ENCODE data around the gene NHLH2.

Gene NHLH2

DNA sequence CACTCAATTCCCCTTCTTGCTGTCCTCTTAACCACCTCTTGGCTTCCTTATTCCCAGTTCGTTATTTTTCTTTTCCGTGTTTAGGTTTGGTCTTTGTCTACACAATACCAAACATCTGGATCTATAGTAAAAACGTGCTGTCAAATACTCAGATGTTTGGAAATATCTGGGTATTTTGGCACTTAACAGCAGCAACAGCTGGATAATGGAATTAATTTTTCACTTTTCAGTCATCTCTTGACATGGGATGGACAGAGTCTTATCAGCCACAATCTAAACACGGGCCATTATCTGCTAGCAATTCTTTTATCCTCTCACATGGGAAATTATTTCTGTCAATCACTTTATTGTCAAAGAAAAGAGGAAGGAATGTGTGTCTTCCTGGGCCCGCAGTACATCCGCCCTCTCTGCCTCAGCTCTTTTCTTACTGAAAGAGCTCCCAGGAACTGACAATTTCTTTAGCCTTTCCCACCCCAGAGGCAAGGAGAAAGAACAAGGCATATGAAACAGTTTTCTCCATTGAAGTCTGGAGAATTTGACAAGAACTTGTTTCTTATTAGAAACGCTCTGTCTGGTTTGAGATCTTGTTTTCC, 13.4 kb downstream of the NHLH2 start:
- Mint-ChIP-seq H3K36me3 (no peaks in the 10 kb centered on the region), H3K27ac (no peak overlapping the region), H3K4me1 (peaks cover 10% of the 10 kb centered on the region), H3K4me3 (no peak overlapping the region), H3K9me3 (no peaks in the 10 kb centered on the region)
- ATAC-seq (no peak), DNase-seq (ENCODE audit: low spot score in 2 of 2) (no peak)

DNA sequence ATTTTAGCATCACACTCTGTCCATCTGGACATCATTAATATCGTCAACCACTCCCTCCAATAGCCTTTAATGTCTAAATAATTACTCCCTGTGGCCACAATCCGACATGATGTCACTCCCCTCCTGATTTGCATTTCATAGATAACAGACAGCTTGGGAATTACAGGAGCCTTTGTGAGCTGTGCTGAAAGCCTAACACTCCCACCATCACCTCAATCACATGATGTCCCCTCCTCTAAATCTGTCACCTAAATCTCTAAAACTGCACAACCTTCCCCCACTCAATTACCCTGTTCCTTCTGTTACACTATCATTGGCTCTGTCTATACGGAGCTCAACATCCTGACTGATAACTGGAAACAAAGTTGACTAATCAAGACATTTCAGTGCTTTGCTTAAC, 14.3 kb downstream of the NHLH2 start:
- no peaks in the 10 kb centered on the region for H3K9me3 Mint-ChIP-seq
- H3K27ac Mint-ChIP-seq: no peak overlapping the region
- no peak overlapping the region for H3K4me3 Mint-ChIP-seq
- H3K4me1 Mint-ChIP-seq: peaks cover 10% of the 10 kb centered on the region
- ATAC-seq (no peak), DNase-seq (ENCODE audit: low spot score in 2 of 2) (no peak)
- no peaks in the 10 kb centered on the region for H3K36me3 Mint-ChIP-seq

DNA sequence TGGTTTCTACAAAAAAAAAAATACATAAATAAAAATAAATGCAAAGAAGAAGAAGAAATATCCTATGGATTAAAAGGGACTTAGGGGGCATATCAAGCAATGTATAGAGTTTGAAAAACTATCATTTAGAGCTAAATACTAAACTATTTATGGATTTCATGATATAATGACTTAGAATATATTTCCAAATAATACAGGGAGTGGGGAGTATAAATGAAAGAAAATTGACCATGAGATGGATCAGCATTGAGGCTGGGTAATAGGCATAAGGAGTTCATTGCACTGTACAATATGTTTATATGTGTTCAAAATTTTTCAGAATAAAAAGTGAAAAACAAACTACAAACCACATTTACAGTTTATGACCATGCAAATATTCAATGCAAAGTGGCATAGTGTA, 18.8 kb downstream of the NHLH2 start:
- H3K9me3 Mint-ChIP-seq: no peaks in the 10 kb centered on the region
- no peaks in the 10 kb centered on the region for H3K36me3 Mint-ChIP-seq
- H3K4me1 Mint-ChIP-seq: no peaks in the 10 kb centered on the region
- ATAC-seq: no peak
- H3K4me3 Mint-ChIP-seq: no peak overlapping the region
- no peak overlapping the region for H3K27ac Mint-ChIP-seq
- no peak for DNase-seq (ENCODE audit: low spot score in 2 of 2)

DNA sequence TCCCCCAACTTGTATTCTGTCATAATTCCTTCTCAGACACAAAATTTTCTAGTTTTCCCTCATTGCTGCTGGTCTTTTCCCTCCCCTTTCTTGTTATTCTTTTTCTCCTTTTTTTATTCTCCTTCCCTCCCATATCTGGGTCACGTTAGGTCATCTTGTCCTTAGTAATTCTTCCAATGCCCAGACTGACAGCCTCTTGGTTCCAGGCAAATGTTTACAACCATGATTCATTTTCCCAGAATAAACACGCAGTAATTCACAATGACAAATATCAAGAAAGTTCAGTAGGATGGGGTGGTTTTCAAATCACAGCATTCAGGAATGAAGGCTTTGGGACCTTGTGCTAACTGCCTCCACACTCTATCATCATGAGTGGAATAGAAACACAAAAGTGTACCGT, 25.2 kb downstream of the NHLH2 start:
- Mint-ChIP-seq H3K4me3 (no peak overlapping the region), H3K27ac (no peak overlapping the region)

DNA sequence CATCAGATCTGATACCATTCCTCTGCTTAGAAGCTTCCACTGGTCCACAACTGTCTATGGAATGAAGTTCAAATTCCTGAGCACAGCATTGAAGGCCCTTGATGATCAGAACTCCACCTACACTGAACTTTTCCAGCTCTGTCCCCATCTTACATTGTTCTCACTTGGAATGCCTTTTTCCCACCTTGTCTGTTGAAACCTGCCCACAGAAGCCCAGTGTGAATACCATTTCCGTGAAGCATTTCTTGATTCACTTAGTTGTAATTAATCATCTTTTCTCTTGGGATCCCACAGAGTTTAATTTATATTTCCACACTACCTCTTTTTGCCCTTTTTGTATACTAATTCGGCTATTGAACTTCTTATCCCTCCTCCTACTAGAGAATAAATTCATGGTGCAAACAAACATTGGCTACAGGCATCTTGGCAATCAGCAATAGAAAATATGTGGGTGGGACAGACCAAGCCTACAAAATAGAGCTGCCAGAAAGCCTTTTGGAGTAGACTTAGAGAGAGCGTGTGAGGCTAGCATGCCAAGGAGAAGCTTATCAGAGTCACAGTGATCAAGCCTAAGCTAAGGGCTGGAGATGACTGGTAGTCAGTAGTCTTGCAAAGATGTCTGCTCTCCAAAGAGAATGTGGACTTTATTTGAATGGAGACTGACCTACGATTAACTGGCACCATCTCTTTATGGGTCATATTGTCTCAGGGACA, 26.1 kb downstream of the NHLH2 start:
- no peaks in the 10 kb centered on the region for H3K9me3 Mint-ChIP-seq
- no peaks in the 10 kb centered on the region for H3K4me1 Mint-ChIP-seq
- no peaks in the 10 kb centered on the region for H3K36me3 Mint-ChIP-seq
- no peak overlapping the region for H3K27ac Mint-ChIP-seq
- ATAC-seq: no peak
- H3K4me3 Mint-ChIP-seq: no peak overlapping the region
- no peak for DNase-seq (ENCODE audit: low spot score in 2 of 2)

More for the DNA sequence above, 25.2 kb downstream of the NHLH2 start:
- H3K36me3 Mint-ChIP-seq: no peaks in the 10 kb centered on the region
- DNase-seq (ENCODE audit: low spot score in 2 of 2) (no peak), ATAC-seq (no peak)
- no peaks in the 10 kb centered on the region for H3K9me3 Mint-ChIP-seq
- no peaks in the 10 kb centered on the region for H3K4me1 Mint-ChIP-seq

GRCh38 chr1:115813727-115814126, 27.2 kb downstream of the NHLH2 start:
- no peak overlapping the region for H3K4me3 Mint-ChIP-seq
- no peaks in the 10 kb centered on the region for H3K4me1 Mint-ChIP-seq
- H3K36me3 Mint-ChIP-seq: no peaks in the 10 kb centered on the region
- no peak for DNase-seq (ENCODE audit: low spot score in 2 of 2)
- no peak for ATAC-seq
- H3K9me3 Mint-ChIP-seq: no peaks in the 10 kb centered on the region
- H3K27ac Mint-ChIP-seq: no peak overlapping the region

DNA sequence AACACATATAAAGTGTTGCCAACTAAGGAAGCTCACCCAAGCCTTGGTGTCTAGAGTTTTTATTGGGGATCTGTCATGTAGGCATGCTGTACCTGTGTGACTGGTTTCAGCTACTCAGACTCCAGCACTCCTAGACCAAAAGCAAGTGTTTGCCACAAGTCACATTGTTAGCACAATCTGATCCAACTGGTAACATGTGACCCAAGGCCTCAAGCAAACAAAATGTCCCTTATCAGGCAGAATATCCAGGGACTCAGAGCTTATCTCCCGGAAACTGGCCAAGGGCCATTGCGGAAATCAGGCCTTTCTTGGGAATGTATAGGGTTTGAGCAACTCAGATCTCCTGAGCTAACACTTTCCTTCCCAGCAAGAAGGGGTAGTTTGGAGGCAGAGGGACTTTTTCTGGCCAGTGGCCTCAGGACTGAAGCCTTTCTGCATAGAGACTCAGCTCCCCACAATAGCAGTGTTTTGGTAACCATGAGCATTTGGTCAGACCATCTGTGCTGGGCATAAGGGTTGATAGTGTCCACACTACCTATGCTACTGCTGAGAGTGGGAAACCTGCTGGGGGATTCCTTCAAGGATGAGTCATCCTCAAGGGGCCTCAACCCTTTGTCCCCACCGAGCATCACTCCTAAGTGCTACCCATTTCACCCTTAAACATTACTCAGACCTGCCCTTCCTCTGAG, 29.6 kb downstream of the NHLH2 start:
- Mint-ChIP-seq H3K27ac (no peak overlapping the region), H3K36me3 (no peaks in the 10 kb centered on the region)
- ATAC-seq: no peak

DNA sequence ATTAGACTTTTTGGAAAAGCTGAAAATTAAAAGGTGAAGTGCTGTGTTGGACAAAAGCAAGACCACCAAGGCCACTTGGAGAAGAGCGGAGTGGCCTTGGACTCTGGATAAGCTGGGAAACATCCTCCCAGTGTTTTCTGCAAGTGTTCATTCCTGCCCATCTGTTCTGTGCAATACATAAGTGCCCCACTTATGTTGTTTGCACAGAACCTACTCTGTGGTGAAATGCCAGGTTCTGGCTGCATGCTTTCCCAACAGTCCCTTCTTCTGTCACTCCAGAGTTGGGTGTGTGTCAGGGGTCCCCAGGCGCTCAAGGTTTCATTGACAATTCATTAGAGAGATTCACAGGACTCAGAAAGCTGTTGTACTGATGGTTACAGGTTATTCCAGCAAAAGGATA, 30.3 kb downstream of the NHLH2 start:
- DNase-seq (ENCODE audit: low spot score in 2 of 2) (no peak), ATAC-seq (no peak)
- Mint-ChIP-seq H3K4me1 (no peaks in the 10 kb centered on the region), H3K4me3 (no peak overlapping the region), H3K27ac (no peak overlapping the region), H3K36me3 (no peaks in the 10 kb centered on the region), H3K9me3 (no peaks in the 10 kb centered on the region)

More for the DNA sequence above, 29.6 kb downstream of the NHLH2 start:
- no peak for DNase-seq (ENCODE audit: low spot score in 2 of 2)
- H3K4me3 Mint-ChIP-seq: no peak overlapping the region
- no peaks in the 10 kb centered on the region for H3K9me3 Mint-ChIP-seq
- H3K4me1 Mint-ChIP-seq: no peaks in the 10 kb centered on the region

GRCh38 chr1:115809847-115810246, 31.1 kb downstream of the NHLH2 start:
- no peak for DNase-seq (ENCODE audit: low spot score in 2 of 2)
- Mint-ChIP-seq H3K4me3 (no peak overlapping the region), H3K36me3 (no peaks in the 10 kb centered on the region), H3K27ac (no peak overlapping the region), H3K9me3 (no peaks in the 10 kb centered on the region), H3K4me1 (no peaks in the 10 kb centered on the region)
- no peak for ATAC-seq

DNA sequence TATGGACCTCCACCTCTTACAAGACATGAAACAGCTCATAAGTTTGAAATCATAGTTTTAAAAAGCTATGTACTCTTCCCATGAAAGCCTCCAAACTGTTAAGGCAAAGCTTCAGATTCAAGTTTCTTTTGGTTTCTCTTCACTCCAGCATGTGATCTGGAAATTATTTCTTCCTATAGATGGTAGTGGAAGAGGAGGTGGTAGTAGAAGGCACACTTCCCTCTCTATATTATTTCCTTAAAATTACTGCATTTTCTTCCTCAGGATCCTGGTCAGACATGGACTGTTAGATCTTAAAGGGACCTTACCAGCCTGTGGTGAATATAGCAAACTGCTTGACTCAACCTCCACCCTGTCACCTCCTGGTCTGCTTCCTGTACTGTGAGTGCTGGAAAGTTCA, 31.9 kb downstream of the NHLH2 start:
- H3K4me3 Mint-ChIP-seq: no peak overlapping the region
- no peak overlapping the region for H3K27ac Mint-ChIP-seq
- H3K9me3 Mint-ChIP-seq: no peaks in the 10 kb centered on the region
- ATAC-seq: no peak
- DNase-seq (ENCODE audit: low spot score in 2 of 2): no peak
- no peaks in the 10 kb centered on the region for H3K36me3 Mint-ChIP-seq
- H3K4me1 Mint-ChIP-seq: no peaks in the 10 kb centered on the region

DNA sequence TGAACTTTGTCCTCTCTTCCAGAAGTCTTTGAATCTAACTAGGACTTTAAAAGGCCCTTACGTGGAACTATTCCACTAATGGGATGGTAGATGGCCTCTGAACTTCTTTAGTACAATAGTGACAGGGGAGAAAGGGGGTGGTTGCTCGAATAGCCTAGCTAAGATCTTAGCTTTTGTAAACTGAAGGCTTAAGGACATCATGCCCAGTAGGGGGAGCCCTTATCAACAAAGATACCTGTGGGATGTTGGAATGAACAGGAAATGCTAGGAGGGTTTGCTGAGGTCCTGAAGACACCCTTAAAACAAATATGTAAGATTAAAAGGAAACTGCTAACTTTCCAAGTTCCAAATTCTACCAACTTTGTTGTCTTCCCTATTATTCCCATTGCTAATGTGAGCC, 33.2 kb downstream of the NHLH2 start:
- Mint-ChIP-seq H3K36me3 (no peaks in the 10 kb centered on the region), H3K4me1 (no peaks in the 10 kb centered on the region), H3K4me3 (no peak overlapping the region), H3K9me3 (no peaks in the 10 kb centered on the region), H3K27ac (no peak overlapping the region)
- DNase-seq (ENCODE audit: low spot score in 2 of 2): peak in 1 of 2 donors; percentile 27
- peak; percentile 56 for ATAC-seq

DNA sequence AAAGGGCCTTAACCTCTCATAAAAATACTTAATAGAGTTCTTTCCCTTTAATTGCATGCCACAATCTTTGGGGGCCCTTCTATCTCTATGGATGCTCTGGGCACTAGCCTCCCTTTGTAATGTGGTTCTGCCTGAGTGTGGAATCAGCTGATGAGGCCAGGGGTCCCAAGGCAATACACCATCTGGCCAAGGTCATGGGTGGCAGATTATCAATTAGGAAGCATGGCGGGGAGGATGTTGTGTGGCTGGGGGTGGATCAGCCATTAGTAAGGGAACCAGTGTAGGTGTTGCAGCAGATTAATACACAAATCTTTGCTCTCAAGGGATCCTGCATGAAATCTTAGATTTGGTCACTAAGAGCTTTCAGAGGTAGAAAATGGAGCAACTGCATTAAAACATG, 35.3 kb downstream of the NHLH2 start:
- DNase-seq (ENCODE audit: low spot score in 2 of 2) (no peak), ATAC-seq (no peak)
- H3K36me3 Mint-ChIP-seq: no peaks in the 10 kb centered on the region
- H3K4me1 Mint-ChIP-seq: no peaks in the 10 kb centered on the region
- no peaks in the 10 kb centered on the region for H3K9me3 Mint-ChIP-seq
- H3K4me3 Mint-ChIP-seq: no peak overlapping the region
- H3K27ac Mint-ChIP-seq: no peak overlapping the region

DNA sequence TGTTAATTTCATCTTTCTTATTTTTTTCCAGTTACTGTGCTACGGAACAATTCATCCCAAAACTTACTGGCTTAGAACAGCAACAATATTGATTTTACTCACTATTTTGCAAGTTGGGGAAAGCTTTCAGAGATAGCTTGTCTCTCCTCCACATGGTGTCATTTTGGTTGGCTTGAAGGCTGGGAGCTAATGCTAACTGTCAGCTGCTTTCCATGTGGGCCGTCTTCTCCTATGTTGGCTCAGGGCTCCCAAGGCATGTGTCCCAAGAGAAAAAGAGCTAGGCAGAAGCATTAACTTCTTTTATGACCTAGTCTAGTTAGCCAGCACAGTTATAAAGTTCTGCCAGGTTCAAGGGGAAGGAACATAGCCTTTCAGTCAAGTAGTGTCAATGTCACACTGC, 38.5 kb downstream of the NHLH2 start:
- H3K36me3 Mint-ChIP-seq: no peaks in the 10 kb centered on the region
- no peak overlapping the region for H3K4me3 Mint-ChIP-seq
- ATAC-seq (no peak), DNase-seq (ENCODE audit: low spot score in 2 of 2) (no peak)
- H3K27ac Mint-ChIP-seq: no peak overlapping the region
- H3K9me3 Mint-ChIP-seq: no peaks in the 10 kb centered on the region
- no peaks in the 10 kb centered on the region for H3K4me1 Mint-ChIP-seq

DNA sequence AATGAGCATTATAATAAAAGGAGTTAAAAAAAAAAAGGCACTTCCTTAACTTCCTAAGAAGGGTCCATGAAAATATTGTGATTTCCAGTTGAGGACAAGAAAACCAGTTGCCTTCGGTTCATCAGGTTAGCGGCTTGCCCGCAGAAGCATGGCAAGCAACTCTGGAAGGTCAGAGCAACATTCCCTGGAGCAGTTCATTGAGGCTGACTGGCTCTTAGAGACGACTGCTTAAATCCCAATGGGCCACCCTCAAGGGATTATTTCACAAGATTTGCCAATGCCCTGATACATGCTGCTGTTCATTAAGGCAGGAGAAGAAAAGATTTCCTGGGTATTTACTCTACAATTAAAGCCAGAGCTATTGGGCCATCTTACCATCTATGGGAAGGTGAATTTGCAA, 43.4 kb downstream of the NHLH2 start:
- no peak for DNase-seq (ENCODE audit: low spot score in 2 of 2)
- Mint-ChIP-seq H3K4me1 (no peaks in the 10 kb centered on the region), H3K36me3 (no peaks in the 10 kb centered on the region), H3K4me3 (no peak overlapping the region), H3K9me3 (no peaks in the 10 kb centered on the region), H3K27ac (no peak overlapping the region)
- no peak for ATAC-seq

- no peaks in the 10 kb centered on the region for H3K36me3 Mint-ChIP-seq
- no peaks in the 10 kb centered on the region for H3K9me3 Mint-ChIP-seq
- H3K4me1 Mint-ChIP-seq: no peaks in the 10 kb centered on the region
- no peak overlapping the region for H3K4me3 Mint-ChIP-seq
- no peak for DNase-seq (ENCODE audit: low spot score in 2 of 2)
- no peak overlapping the region for H3K27ac Mint-ChIP-seq
- no peak for ATAC-seq
Observed at GRCh38 chr1:115796897-115797296, 44.0 kb downstream of the NHLH2 start.

- Mint-ChIP-seq H3K4me3 (no peak overlapping the region), H3K27ac (no peak overlapping the region), H3K36me3 (no peaks in the 10 kb centered on the region), H3K4me1 (no peaks in the 10 kb centered on the region), H3K9me3 (no peaks in the 10 kb centered on the region)
- no peak for DNase-seq (ENCODE audit: low spot score in 2 of 2)
- no peak for ATAC-seq
Observed at GRCh38 chr1:115796036-115796435, 44.9 kb downstream of the NHLH2 start.
